Measurements from ENCODE around the gene RAB43. TPM values are rescaled to one million over a fixed set of nuclear protein-coding genes. Genes with fewer than 3 reads are reported as not detected.
A peak's percentile ranks its signal among the peaks of the same experiment; 100 is the strongest.
"Not testable (repeated sequence)": the region's sequence is repeated elsewhere in the genome, so short reads cannot be mapped to it uniquely, and the experiment has no call there.

The RAB43 gene
- total RNA-seq, 2 experiments from 2014 or later = 10.4 to 12.5 TPM

DNA sequence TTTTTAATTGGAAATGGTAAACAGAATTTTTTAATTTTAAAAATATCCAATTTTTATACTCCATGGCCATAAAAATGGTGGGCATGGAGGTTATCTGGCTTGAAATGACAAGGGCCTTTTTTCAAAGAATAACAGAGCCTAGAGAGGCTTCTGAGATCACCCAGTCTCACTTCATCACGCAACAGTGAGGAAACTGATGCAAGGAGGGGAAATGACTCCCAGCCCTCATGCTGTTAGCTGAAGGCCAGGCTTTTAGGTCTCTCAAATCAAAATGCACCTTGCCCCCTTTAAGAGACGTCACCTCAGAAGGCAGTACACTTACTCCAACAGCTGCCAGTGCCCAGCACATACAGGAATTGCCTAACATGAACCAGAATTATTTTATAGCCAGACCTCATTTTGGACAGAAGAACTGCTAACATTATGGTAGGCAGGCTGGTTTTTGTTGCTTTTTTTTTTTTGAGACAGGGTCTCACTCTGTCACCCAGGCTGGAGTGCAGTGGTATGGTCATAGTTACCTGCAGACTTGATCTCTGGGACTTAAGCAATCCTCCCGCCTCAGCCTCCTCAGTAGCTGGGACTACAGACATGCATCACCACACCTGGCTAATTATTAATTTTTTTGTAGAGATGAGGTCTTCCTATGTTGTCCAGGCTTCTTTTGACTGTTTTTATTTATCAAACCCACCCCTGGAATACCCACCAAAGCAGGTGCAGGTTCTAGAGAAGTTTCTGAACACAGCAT, 9.1 kb downstream of the RAB43 start:
- Histone ChIP-seq H3K4me1 (ENCODE audit: insufficient read depth, low read length, poor library complexity, severe bottlenecking) (peaks cover 20% of the 10 kb centered on the region), H3K4me2 (ENCODE audit: low read length) (no peak overlapping the region)
- BruUV-seq (replicated peaks) = no TSS peak

DNA sequence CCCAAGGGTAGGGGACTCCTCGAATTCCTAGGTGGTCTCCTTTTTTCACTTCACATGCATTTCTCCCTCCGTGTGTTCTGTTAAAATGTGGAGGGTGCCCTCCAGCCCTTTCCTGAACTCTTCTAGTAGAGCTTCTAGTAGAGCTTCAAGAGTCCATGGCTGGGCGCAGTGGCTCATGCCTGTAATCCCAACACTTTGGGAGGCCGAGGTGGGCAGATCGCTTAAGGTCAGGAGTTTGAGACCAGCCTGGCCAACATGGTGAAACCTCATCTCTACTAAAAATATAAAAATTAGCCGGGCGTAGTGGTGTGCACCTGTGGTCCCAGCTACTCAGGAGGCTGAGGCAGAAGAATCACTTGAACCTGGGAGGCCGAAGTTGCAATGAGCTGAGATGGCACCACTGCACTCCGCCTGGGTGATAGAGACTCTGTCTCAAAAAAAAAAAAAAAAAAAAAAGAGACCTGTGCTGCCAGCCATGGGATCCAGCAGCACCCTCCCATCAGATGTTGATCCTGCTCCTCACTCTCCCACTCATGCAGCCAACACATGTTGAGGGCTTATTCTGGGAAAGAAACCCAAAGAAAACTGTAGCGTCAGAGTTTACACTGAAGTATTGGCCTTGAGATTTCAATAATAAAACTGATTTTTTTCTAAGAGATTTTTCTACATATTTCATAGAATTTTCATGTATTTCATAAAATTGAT, 10.4 kb downstream of the RAB43 start:
- H3K9me3 ChIP-seq (ENCODE audit: low read length); POLR2A ChIA-PET; H3K9me2 ChIP-seq (ENCODE audit: insufficient read depth, low read length); DNase-seq (ENCODE audit: low spot score); H4K20me1 ChIP-seq (ENCODE audit: insufficient read depth, low read length); CTCF ChIA-PET (ENCODE audit: unreplicated experiment); BruUV-seq (replicated peaks); H3K4me3 ChIP-seq (ENCODE audit: low read depth, low read length, poor library complexity, severe bottlenecking); H3K79me2 ChIP-seq (ENCODE audit: insufficient read depth, low read depth, low read length); H3K4me1 ChIP-seq (ENCODE audit: insufficient read depth, low read length, poor library complexity, severe bottlenecking); H2AFZ ChIP-seq (ENCODE audit: low read length); H3K4me2 ChIP-seq (ENCODE audit: low read length); H3K27ac ChIP-seq (ENCODE audit: low read depth, low read length, poor library complexity, severe bottlenecking); intact Hi-C loops (cut with micrococcal nuclease; ENCODE audit: unreplicated experiment): not testable (repeated sequence)
- peaks cover 39% of the 10 kb centered on the region for H3K36me3 ChIP-seq (ENCODE audit: insufficient read depth, low read length)

More for the DNA sequence above, 9.1 kb downstream of the RAB43 start:
- DNase-seq (ENCODE audit: low spot score) = peak; percentile 51
- Histone ChIP-seq H3K4me3 (ENCODE audit: low read depth, low read length, poor library complexity, severe bottlenecking) (no peak overlapping the region), H3K27ac (ENCODE audit: low read depth, low read length, poor library complexity, severe bottlenecking) (no peak overlapping the region), H3K36me3 (ENCODE audit: insufficient read depth, low read length) (peaks cover 44% of the 10 kb centered on the region), H3K79me2 (ENCODE audit: insufficient read depth, low read depth, low read length) (peaks cover 7% of the 10 kb centered on the region; the same call in 1 of the 2 replicates), H3K9me3 (ENCODE audit: low read length) (no peaks in the 10 kb centered on the region), H3K9me2 (ENCODE audit: insufficient read depth, low read length) (no peaks in the 10 kb centered on the region), H2AFZ (ENCODE audit: low read length) (no peak overlapping the region), H4K20me1 (ENCODE audit: insufficient read depth, low read length) (0 out of 2 replicates have a peak, but pooled peaks cover 7% of the 10 kb centered on the region)
- TF ChIP-seq, protein P1, sequence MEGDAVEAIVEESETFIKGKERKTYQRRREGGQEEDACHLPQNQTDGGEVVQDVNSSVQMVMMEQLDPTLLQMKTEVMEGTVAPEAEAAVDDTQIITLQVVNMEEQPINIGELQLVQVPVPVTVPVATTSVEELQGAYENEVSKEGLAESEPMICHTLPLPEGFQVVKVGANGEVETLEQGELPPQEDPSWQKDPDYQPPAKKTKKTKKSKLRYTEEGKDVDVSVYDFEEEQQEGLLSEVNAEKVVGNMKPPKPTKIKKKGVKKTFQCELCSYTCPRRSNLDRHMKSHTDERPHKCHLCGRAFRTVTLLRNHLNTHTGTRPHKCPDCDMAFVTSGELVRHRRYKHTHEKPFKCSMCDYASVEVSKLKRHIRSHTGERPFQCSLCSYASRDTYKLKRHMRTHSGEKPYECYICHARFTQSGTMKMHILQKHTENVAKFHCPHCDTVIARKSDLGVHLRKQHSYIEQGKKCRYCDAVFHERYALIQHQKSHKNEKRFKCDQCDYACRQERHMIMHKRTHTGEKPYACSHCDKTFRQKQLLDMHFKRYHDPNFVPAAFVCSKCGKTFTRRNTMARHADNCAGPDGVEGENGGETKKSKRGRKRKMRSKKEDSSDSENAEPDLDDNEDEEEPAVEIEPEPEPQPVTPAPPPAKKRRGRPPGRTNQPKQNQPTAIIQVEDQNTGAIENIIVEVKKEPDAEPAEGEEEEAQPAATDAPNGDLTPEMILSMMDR (conservative IDR thresholded peaks at IDR 0.05; ENCODE audit: low read length) = no peak
- TF ChIP-seq EZH2phosphoT487 (IDR thresholded peaks at IDR 0.05; ENCODE audit: borderline replicate concordance, low read depth, low read length) = no peak
- ChIA-PET CTCF (ENCODE audit: unreplicated experiment) (no interaction called here), POLR2A (interaction anchor here (0.7 kb wide), 1 partner anchor 82 kb away, joined by 3 read pairs; no protein-coding TSS in a partner anchor)
- intact Hi-C loops (cut with micrococcal nuclease; ENCODE audit: unreplicated experiment) = no loop called here

DNA sequence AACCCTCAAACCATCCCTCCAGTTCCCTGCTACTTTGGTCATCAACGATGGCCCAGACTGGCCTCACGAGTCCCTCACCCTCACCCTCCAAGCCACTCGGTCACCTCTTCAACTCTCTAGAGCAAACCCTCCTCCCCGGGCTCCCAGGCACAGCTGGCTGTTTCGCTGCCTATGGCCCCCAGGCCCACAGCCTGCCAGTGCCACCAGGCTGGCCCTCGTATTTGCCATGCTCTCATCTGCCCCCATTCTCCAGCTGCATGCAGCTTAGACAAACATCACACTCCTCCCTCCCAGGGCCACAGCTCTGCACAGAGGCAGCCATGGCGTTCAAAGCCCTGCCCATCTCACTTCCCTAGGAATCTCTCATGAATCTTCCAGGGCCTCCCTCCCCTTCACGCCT, 13.8 kb downstream of the RAB43 start:
- H3K79me2 ChIP-seq (ENCODE audit: insufficient read depth, low read depth, low read length) = no peaks in the 10 kb centered on the region
- H3K9me2 ChIP-seq (ENCODE audit: insufficient read depth, low read length) = no peaks in the 10 kb centered on the region
- DNase-seq (ENCODE audit: low spot score) = no peak
- intact Hi-C loops (cut with micrococcal nuclease; ENCODE audit: unreplicated experiment) = no loop called here
- CTCF ChIA-PET (ENCODE audit: unreplicated experiment) = no interaction called here
- no peak overlapping the region for H3K4me3 ChIP-seq (ENCODE audit: low read depth, low read length, poor library complexity, severe bottlenecking)
- POLR2A ChIA-PET = no interaction called here
- H3K4me1 ChIP-seq (ENCODE audit: insufficient read depth, low read length, poor library complexity, severe bottlenecking) = peaks cover 3% of the 10 kb centered on the region
- H3K9me3 ChIP-seq (ENCODE audit: low read length) = no peaks in the 10 kb centered on the region
- H2AFZ ChIP-seq (ENCODE audit: low read length) = no peak overlapping the region
- TF ChIP-seq EZH2phosphoT487 (IDR thresholded peaks at IDR 0.05; ENCODE audit: borderline replicate concordance, low read depth, low read length) = no peak
- TF ChIP-seq, protein P1 (conservative IDR thresholded peaks at IDR 0.05; ENCODE audit: low read length) = no peak
- H3K27ac ChIP-seq (ENCODE audit: low read depth, low read length, poor library complexity, severe bottlenecking) = no peak overlapping the region
- BruUV-seq (replicated peaks) = no TSS peak
- no peak overlapping the region for H3K4me2 ChIP-seq (ENCODE audit: low read length)
- 0 out of 2 replicates have a peak, but pooled peaks cover 7% of the 10 kb centered on the region for H4K20me1 ChIP-seq (ENCODE audit: insufficient read depth, low read length)
- H3K36me3 ChIP-seq (ENCODE audit: insufficient read depth, low read length) = peaks cover 22% of the 10 kb centered on the region
